Glutamatergic neuron (in vitro differentiated cells): ENCODE results near the gene POMT1. TPM values are rescaled to one million over a fixed set of nuclear protein-coding genes. Genes with fewer than 3 reads are reported as not detected.
A peak's percentile ranks its signal among the peaks of the same experiment; 100 is the strongest.

Source experiments
- DNase-seq: peaks from one replicate; pipeline ENCODE4 v3.0.0; 2022
- H3K27ac Mint-ChIP-seq: one replicate; pipeline ENCODE4 v1.8.0; 2020; ENCODE audit warnings: mild to moderate bottlenecking, mixed read lengths, inconsistent platforms; ENCODE audit not compliant: unreplicated experiment
- H3K27me3 Mint-ChIP-seq: one replicate; pipeline ENCODE4 v1.8.0; 2020; ENCODE audit warnings: mild to moderate bottlenecking, moderate library complexity, mixed read lengths, inconsistent platforms; ENCODE audit not compliant: unreplicated experiment
- H3K36me3 Mint-ChIP-seq: one replicate; pipeline ENCODE4 v1.8.0; 2020; ENCODE audit warnings: mild to moderate bottlenecking, mixed read lengths, inconsistent platforms; ENCODE audit not compliant: unreplicated experiment
- H3K4me1 Mint-ChIP-seq: one replicate; pipeline ENCODE4 v1.8.0; 2020; ENCODE audit warnings: mild to moderate bottlenecking, low read depth, mixed read lengths, inconsistent platforms; ENCODE audit not compliant: unreplicated experiment
- H3K4me3 Mint-ChIP-seq: one replicate; pipeline ENCODE4 v1.8.0; 2020; ENCODE audit warnings: mild to moderate bottlenecking, mixed read lengths, inconsistent platforms; ENCODE audit not compliant: unreplicated experiment
- H3K9me3 Mint-ChIP-seq: one replicate; pipeline ENCODE4 v1.8.0; 2020; ENCODE audit warnings: mild to moderate bottlenecking, moderate library complexity, mixed read lengths, inconsistent platforms; ENCODE audit not compliant: unreplicated experiment
- total RNA-seq: library from RNA; stranded (reverse); fragmentation: NEBNext Ultra II Directional; extraction: Animal tissue kit (Norgen Biotek cat#: 25700); gene quantifications from one replicate; pipeline ENCODE4 v1.2.1, GENCODE V29; 2021; ENCODE audit not compliant: unreplicated experiment
- TF ChIP-seq, protein P1 (sequence below): fragments of 200-600 bp; sonication (generic); IDR thresholded peaks from one replicate; pipeline ENCODE4 v1.5.0; 2021; ENCODE audit not compliant: partially characterized antibody, unreplicated experiment

POMT1 gene
- total RNA-seq, 1 donor from 2014 or later: 108 TPM

- H3K9me3 Mint-ChIP-seq: peaks cover 40% of the 10 kb centered on the region
- H3K27me3 Mint-ChIP-seq: peaks cover 28% of the 10 kb centered on the region
- TF ChIP-seq, protein P1, sequence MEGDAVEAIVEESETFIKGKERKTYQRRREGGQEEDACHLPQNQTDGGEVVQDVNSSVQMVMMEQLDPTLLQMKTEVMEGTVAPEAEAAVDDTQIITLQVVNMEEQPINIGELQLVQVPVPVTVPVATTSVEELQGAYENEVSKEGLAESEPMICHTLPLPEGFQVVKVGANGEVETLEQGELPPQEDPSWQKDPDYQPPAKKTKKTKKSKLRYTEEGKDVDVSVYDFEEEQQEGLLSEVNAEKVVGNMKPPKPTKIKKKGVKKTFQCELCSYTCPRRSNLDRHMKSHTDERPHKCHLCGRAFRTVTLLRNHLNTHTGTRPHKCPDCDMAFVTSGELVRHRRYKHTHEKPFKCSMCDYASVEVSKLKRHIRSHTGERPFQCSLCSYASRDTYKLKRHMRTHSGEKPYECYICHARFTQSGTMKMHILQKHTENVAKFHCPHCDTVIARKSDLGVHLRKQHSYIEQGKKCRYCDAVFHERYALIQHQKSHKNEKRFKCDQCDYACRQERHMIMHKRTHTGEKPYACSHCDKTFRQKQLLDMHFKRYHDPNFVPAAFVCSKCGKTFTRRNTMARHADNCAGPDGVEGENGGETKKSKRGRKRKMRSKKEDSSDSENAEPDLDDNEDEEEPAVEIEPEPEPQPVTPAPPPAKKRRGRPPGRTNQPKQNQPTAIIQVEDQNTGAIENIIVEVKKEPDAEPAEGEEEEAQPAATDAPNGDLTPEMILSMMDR: no peak
- peaks cover 15% of the 10 kb centered on the region for H3K36me3 Mint-ChIP-seq
- DNase-seq: no peak
- H3K4me1 Mint-ChIP-seq: peaks cover 16% of the 10 kb centered on the region
- no peak overlapping the region for H3K4me3 Mint-ChIP-seq
- H3K27ac Mint-ChIP-seq: peak overlapping the region; percentile 64
Measured at GRCh38 chr9:131495785-131496184, 6.9 kb upstream of the POMT1 start.

DNA sequence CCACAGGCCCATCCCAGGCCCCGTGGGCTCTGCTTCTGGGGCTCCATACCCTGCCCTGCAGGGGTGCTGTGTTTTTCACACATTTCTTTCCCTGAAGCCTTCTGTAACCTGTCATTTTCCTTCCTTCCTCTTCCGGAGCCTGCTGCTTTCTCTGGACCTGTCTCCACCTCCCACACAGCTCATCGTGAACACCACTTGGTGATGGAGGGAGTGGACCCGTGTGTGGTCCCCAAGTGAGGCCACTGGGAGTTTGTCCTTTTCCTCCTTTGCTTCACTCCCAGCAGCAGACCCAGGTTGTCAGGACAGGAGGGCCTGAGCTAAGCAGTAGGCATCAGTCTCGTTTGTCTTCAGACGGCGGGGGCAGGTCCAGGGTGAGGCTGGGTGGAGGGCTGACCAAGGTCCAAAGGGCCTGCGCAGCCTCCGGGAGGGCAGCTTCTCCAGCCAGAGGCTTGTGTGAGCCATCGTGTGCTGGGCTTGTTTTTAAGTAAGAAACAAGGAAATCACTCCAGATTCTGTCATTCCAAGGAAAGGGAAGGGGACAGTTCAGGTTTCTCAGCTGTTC, 5.8 kb upstream of the POMT1 start:
- Mint-ChIP-seq H3K4me1 (peaks cover 12% of the 10 kb centered on the region), H3K9me3 (peaks cover 41% of the 10 kb centered on the region), H3K4me3 (no peak overlapping the region), H3K36me3 (peaks cover 16% of the 10 kb centered on the region), H3K27ac (peak overlapping the region; percentile 12), H3K27me3 (peaks cover 27% of the 10 kb centered on the region)
- TF ChIP-seq, protein P1: no peak
- no peak for DNase-seq

- H3K4me1 Mint-ChIP-seq: peaks cover 13% of the 10 kb centered on the region
- peaks cover 6% of the 10 kb centered on the region for H3K36me3 Mint-ChIP-seq
- peak overlapping the region; percentile 64 for H3K27ac Mint-ChIP-seq
- H3K4me3 Mint-ChIP-seq: no peak overlapping the region
- DNase-seq: no peak
- TF ChIP-seq, protein P1: no peak
- H3K9me3 Mint-ChIP-seq: peaks cover 39% of the 10 kb centered on the region
- peaks cover 23% of the 10 kb centered on the region for H3K27me3 Mint-ChIP-seq
Measured at GRCh38 chr9:131499254-131499767, 3.4 kb upstream of the POMT1 start.

DNA sequence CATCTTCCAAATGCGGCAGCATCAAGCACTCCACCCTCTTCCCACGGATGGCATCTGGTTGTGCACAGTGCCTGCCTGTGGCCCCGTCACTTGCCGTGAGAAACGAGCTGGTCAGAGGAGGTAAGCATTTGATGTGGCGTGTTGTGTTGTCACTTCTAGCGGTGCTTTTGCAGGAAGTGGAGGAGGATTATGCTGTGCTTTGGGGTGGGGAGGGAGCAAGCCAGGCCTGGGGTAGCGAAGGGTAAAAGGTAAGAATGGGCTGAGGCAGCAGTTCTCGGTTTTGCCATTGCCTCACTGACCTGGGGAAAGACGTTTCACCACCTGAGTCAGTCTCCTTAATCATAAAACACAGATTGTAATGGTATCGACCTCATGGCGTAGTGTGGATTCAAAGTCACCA, 2.3 kb upstream of the POMT1 start:
- Mint-ChIP-seq H3K27ac (peak overlapping the region; percentile 53), H3K4me1 (peaks cover 17% of the 10 kb centered on the region), H3K9me3 (peaks cover 40% of the 10 kb centered on the region), H3K27me3 (peaks cover 19% of the 10 kb centered on the region), H3K4me3 (no peak overlapping the region), H3K36me3 (peaks cover 6% of the 10 kb centered on the region)
- TF ChIP-seq, protein P1: no peak
- no peak for DNase-seq

GRCh38 chr9:131500939-131501541, 1.7 kb upstream of the POMT1 start:
- Mint-ChIP-seq H3K9me3 (peaks cover 38% of the 10 kb centered on the region), H3K27ac (peak overlapping the region; percentile 72), H3K36me3 (peaks cover 6% of the 10 kb centered on the region), H3K27me3 (peaks cover 18% of the 10 kb centered on the region), H3K4me3 (peak overlapping the region; percentile 67), H3K4me1 (peaks cover 17% of the 10 kb centered on the region)
- TF ChIP-seq, protein P1: no peak
- DNase-seq: no peak
